Immature natural killer cell (primary cell): Measurements from ENCODE around the gene CSMD2. TPM values are rescaled to one million over a fixed set of nuclear protein-coding genes. Genes with fewer than 3 reads are reported as not detected.

Experiments
- DNase-seq, 3 donors: peaks; one replicate each; pipeline ENCODE4 v3.0.0; 2022; ENCODE audit warnings: mixed read lengths in 1 of 3
- H3K27ac Mint-ChIP-seq, 6 donors: one replicate each; pipeline ENCODE4 v1.8.0; 2020; ENCODE audit warnings: mixed read lengths in 6 of 6, mild to moderate bottlenecking in 5 of 6, inconsistent platforms in 4 of 6, moderate library complexity in 3 of 6
- H3K27me3 Mint-ChIP-seq, 3 donors: one replicate each; pipeline ENCODE4 v1.8.0; 2020 to 2021; ENCODE audit warnings: low read depth in 3 of 3, mild to moderate bottlenecking in 3 of 3, mixed read lengths in 3 of 3, moderate library complexity in 3 of 3, inconsistent platforms in 1 of 3
- H3K36me3 Mint-ChIP-seq, 3 donors: one replicate each; pipeline ENCODE4 v1.8.0; 2020; ENCODE audit warnings: mixed read lengths in 3 of 3, inconsistent platforms in 2 of 3, mild to moderate bottlenecking in 2 of 3
- H3K4me1 Mint-ChIP-seq, 2 donors: one replicate each; pipeline ENCODE4 v1.8.0; 2020; ENCODE audit warnings: inconsistent platforms in 2 of 2, mild to moderate bottlenecking in 2 of 2, mixed read lengths in 2 of 2, moderate library complexity in 1 of 2
- H3K4me3 Mint-ChIP-seq, 5 donors: one replicate each; pipeline ENCODE4 v1.8.0; 2020; ENCODE audit warnings: mild to moderate bottlenecking in 5 of 5, mixed read lengths in 5 of 5, inconsistent platforms in 3 of 5, moderate library complexity in 3 of 5
- H3K9me3 Mint-ChIP-seq, 6 donors: one replicate each; pipeline ENCODE4 v1.8.0; 2020; ENCODE audit warnings: mild to moderate bottlenecking in 6 of 6, mixed read lengths in 6 of 6, inconsistent platforms in 4 of 6, moderate library complexity in 3 of 6
- polyA plus RNA-seq, 3 donors: library from polyadenylated mRNA; unstranded; fragments of 300-500 nt; fragmentation: Illumina TruSeq; gene quantifications; one replicate each; pipeline ENCODE4 v1.2.3, GENCODE V29; 2021

CSMD2 gene
- polyA plus RNA-seq, 3 donors from 2014 or later = not detected

DNA sequence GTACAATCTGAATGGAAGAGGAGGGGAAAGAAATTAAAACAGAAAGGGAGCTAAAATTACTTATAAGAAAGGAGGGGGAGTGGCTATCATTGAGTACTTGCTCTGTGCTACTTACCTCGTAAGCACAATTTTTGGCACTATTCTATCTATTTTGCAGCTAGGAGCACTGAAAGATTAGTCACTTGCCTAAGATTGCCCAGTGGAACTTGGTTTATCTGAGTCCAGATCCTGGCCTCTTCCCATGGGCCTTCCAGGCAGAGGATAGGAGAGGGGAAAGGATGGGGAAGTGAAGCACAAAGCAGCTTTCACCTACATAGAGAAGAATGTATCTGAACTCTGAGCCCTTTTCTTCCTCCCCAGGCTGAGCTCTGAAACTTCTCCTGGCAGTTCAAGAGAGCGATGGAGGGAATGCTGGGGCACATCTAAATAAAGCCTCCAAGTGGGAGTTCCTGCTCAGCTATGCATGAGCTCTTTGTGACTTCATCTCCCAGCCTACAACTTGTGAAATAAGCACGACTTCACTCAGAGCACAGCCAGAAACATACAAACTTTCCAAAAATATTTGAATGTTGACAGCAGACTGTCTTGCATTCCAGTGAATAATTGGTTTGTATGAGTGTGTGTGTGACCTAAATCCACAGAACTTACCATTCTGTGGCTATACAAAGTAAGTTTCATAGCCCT lies 271.7 kb downstream of the CSMD2 start:
- peaks cover 0 to 2% (median 1%) of the 10 kb centered on the region in 3 donors for H3K27me3 Mint-ChIP-seq
- H3K9me3 Mint-ChIP-seq = no peaks in the 10 kb centered on the region
- no peak for DNase-seq
- no peak overlapping the region for H3K4me3 Mint-ChIP-seq
- no peak overlapping the region for H3K27ac Mint-ChIP-seq
- H3K4me1 Mint-ChIP-seq = no peaks in the 10 kb centered on the region
- no peaks in the 10 kb centered on the region for H3K36me3 Mint-ChIP-seq

GRCh38 chr1:33886496-33886895 lies 278.5 kb downstream of the CSMD2 start:
- no peaks in the 10 kb centered on the region for H3K36me3 Mint-ChIP-seq
- no peak overlapping the region for H3K27ac Mint-ChIP-seq

DNA sequence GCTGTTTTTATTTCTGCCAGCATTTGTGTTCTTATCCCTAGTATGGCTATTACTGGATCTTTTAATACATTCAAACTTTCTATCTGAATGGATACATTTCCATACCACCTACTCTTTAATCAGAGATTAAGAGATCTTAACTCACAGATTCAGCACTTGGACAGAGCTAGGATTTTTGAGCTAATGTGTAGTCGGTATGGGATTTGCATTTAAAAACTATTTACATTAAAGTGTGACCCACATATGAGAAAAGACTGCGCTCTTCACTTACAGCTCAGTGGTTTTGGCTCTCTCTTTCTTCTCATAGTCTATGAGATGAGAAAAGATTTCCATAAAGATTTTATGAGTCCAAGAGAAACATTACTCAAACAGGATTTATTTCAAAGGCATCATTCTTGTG lies 284.7 kb downstream of the CSMD2 start:
- H3K27ac Mint-ChIP-seq = no peak overlapping the region
- no peak for DNase-seq
- H3K4me1 Mint-ChIP-seq = no peaks in the 10 kb centered on the region
- H3K9me3 Mint-ChIP-seq = peaks cover 0 to 5% (median 0%) of the 10 kb centered on the region in 6 donors
- H3K27me3 Mint-ChIP-seq = peaks cover 0 to 7% (median 5%) of the 10 kb centered on the region in 3 donors
- no peaks in the 10 kb centered on the region for H3K36me3 Mint-ChIP-seq
- no peak overlapping the region for H3K4me3 Mint-ChIP-seq

More at GRCh38 chr1:33886496-33886895, 278.5 kb downstream of the CSMD2 start:
- no peak for DNase-seq
- H3K4me3 Mint-ChIP-seq = no peak overlapping the region
- H3K27me3 Mint-ChIP-seq = peaks cover 2 to 5% (median 3%) of the 10 kb centered on the region in 3 donors
- H3K9me3 Mint-ChIP-seq = peaks cover 0 to 3% (median 0%) of the 10 kb centered on the region in 6 donors
- H3K4me1 Mint-ChIP-seq = no peaks in the 10 kb centered on the region

DNA sequence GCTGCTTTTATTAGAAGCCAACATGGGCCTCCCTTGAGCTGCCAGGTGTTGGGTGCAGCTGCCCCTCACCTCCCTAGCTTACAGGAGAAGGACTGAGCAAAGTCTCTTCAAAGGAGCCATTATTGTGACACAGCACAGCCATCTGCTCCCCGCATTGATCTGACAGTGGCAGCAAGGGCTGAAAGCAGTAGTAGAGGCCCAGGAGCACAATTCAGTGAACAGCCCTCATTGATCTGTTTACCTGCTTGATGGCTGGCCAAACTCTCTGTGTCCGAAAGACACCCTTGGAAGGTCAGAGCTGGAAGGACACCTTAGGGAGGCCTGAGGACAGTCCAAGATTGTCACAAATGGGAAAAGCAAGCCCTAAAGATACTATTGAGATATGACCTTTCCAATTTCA lies 286.6 kb downstream of the CSMD2 start:
- Mint-ChIP-seq H3K9me3 (peaks cover 0 to 6% (median 0%) of the 10 kb centered on the region in 6 donors), H3K27ac (no peak overlapping the region), H3K4me1 (no peaks in the 10 kb centered on the region), H3K27me3 (peaks cover 0 to 7% (median 5%) of the 10 kb centered on the region in 3 donors), H3K4me3 (no peak overlapping the region), H3K36me3 (no peaks in the 10 kb centered on the region)
- DNase-seq = no peak

GRCh38 chr1:33876970-33877650 lies 287.9 kb downstream of the CSMD2 start:
- Mint-ChIP-seq H3K36me3 (no peaks in the 10 kb centered on the region), H3K27me3 (peaks cover 0 to 7% (median 4%) of the 10 kb centered on the region in 3 donors), H3K9me3 (peaks cover 0 to 4% (median 0%) of the 10 kb centered on the region in 6 donors), H3K4me3 (no peak overlapping the region), H3K27ac (no peak overlapping the region), H3K4me1 (peaks cover 6 to 12% of the 10 kb centered on the region in 2 donors)
- no peak for DNase-seq

DNA sequence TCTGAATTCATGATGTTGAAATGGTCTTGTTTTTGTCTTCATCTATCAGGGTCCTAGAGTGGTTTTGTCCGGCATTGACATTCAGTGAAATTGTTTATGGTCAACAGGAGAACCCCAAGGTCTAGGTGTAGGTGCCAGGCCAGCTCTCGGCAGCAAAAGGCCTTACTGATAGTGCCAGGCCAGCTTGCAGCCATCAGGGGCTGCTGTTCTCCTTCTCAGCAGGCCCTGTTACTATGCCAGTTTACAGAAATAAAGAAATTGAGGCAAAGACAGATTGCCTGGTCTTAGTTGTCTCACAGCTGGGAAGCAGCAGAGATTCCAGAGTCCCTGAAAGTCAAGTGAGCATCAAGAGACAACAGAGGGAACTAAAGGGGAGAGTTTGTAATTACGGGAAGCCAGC lies 289.2 kb downstream of the CSMD2 start:
- H3K4me3 Mint-ChIP-seq = no peak overlapping the region
- DNase-seq = no peak
- H3K36me3 Mint-ChIP-seq = no peaks in the 10 kb centered on the region
- peaks cover 0 to 3% (median 0%) of the 10 kb centered on the region in 6 donors for H3K9me3 Mint-ChIP-seq
- H3K27me3 Mint-ChIP-seq = peaks cover 0 to 4% (median 3%) of the 10 kb centered on the region in 3 donors
- H3K27ac Mint-ChIP-seq = no peak overlapping the region
- peaks cover 11 to 24% of the 10 kb centered on the region in 2 donors for H3K4me1 Mint-ChIP-seq

GRCh38 chr1:33874636-33875035 lies 290.4 kb downstream of the CSMD2 start:
- H3K9me3 Mint-ChIP-seq = peaks cover 0 to 3% (median 0%) of the 10 kb centered on the region in 6 donors
- H3K4me1 Mint-ChIP-seq = peaks cover 11 to 29% of the 10 kb centered on the region in 2 donors
- peaks cover 0 to 4% (median 3%) of the 10 kb centered on the region in 3 donors for H3K27me3 Mint-ChIP-seq

GRCh38 chr1:33872683-33873082 lies 292.3 kb downstream of the CSMD2 start:
- peaks cover 0 to 4% (median 1%) of the 10 kb centered on the region in 3 donors for H3K27me3 Mint-ChIP-seq
- H3K4me1 Mint-ChIP-seq = peaks cover 22 to 43% of the 10 kb centered on the region in 2 donors
- H3K4me3 Mint-ChIP-seq = peak overlapping the region in 3 of 5 donors; percentile 8 to 73 (median 26)
- no peak for DNase-seq
- no peaks in the 10 kb centered on the region for H3K36me3 Mint-ChIP-seq
- H3K27ac Mint-ChIP-seq = peak overlapping the region in 2 of 6 donors; percentile 15 to 62
- H3K9me3 Mint-ChIP-seq = peaks cover 0 to 1% (median 0%) of the 10 kb centered on the region in 6 donors

More at GRCh38 chr1:33874636-33875035, 290.4 kb downstream of the CSMD2 start:
- no peak overlapping the region for H3K4me3 Mint-ChIP-seq
- DNase-seq = no peak
- H3K27ac Mint-ChIP-seq = no peak overlapping the region
- no peaks in the 10 kb centered on the region for H3K36me3 Mint-ChIP-seq

DNA sequence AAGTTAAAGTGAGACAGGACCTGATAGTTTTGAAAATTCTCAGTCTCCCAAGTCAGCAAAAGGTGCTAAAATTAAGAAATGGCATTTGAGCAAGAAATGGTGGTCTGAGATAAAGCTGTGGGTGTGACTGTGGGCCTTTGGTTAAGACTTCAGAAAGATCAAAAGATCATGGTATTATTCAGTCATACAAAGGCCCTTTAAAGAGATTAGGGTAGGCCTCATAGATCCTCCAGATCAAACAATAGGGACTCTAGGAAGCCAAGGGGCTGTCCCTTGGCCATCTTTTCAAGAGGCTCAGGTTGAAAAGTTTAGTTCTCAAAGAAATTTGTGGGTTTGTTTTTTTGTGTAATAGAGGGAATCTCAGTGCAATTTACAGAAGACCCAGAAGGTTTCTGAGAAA lies 292.8 kb downstream of the CSMD2 start:
- H3K4me3 Mint-ChIP-seq = peak overlapping the region in 3 of 5 donors; percentile 10 to 73 (median 48)

DNA sequence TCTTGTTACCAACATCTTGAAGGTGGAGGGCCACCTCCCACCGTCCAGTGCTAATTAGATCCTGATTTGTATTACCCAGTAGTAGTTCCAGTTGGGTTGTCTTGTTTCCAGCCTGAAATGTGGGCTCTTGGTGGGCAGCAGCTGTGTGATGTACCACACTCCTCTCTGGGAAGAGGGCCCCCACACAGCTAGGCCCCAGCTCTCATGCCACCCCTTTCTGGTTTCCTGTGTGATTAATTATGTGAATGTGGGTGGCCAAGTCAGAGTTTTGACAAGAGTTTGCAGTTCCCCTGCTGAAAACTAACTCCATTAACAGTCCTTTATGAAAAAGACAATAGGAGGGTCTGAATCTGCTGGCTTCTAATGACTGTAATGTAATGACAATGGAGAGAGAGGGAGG lies 297.3 kb downstream of the CSMD2 start:
- Mint-ChIP-seq H3K36me3 (no peaks in the 10 kb centered on the region), H3K9me3 (no peaks in the 10 kb centered on the region), H3K4me3 (peak overlapping the region; percentile 23 to 88 (median 71)), H3K4me1 (peaks cover 25 to 49% of the 10 kb centered on the region in 2 donors), H3K27ac (peak overlapping the region; percentile 21 to 70 (median 55)), H3K27me3 (peaks cover 0 to 4% (median 0%) of the 10 kb centered on the region in 3 donors)
- peak; percentile 1 to 11 (median 4) for DNase-seq

More for the DNA sequence above, 292.8 kb downstream of the CSMD2 start:
- no peaks in the 10 kb centered on the region for H3K36me3 Mint-ChIP-seq
- H3K4me1 Mint-ChIP-seq = peaks cover 26 to 47% of the 10 kb centered on the region in 2 donors
- DNase-seq = no peak
- H3K27me3 Mint-ChIP-seq = peaks cover 0 to 4% (median 1%) of the 10 kb centered on the region in 3 donors
- peak overlapping the region in 3 of 6 donors; percentile 4 to 62 (median 15) for H3K27ac Mint-ChIP-seq
- peaks cover 0 to 1% (median 0%) of the 10 kb centered on the region in 6 donors for H3K9me3 Mint-ChIP-seq

DNA sequence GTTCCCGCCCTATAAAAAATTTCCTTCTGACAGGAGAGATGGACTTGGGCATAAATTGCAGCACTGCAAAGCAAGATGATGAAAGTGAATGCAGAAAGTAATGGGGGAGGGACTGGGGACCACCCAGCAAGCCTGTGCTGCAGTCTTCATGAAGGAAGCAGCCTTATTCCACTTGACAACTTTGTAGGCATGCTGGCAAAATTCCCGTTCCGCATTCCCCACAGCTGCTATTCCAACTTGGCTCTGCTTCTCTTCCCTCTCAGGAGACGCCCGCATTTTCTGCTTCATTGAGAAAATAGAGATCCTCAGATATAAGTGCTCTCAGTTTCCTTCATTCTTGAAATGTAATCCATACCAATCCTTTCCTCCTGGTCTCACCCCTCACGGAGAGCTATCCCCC lies 298.7 kb downstream of the CSMD2 start:
- H3K27me3 Mint-ChIP-seq = peaks cover 0 to 9% (median 3%) of the 10 kb centered on the region in 3 donors
- H3K36me3 Mint-ChIP-seq = no peaks in the 10 kb centered on the region
- peaks cover 18 to 36% of the 10 kb centered on the region in 2 donors for H3K4me1 Mint-ChIP-seq
- H3K9me3 Mint-ChIP-seq = no peaks in the 10 kb centered on the region
- no peak overlapping the region for H3K27ac Mint-ChIP-seq
- DNase-seq = no peak
- no peak overlapping the region for H3K4me3 Mint-ChIP-seq

- Mint-ChIP-seq H3K4me1 (peaks cover 18 to 26% of the 10 kb centered on the region in 2 donors), H3K36me3 (no peaks in the 10 kb centered on the region), H3K27ac (no peak overlapping the region), H3K9me3 (no peaks in the 10 kb centered on the region), H3K4me3 (no peak overlapping the region), H3K27me3 (peaks cover 0 to 9% (median 3%) of the 10 kb centered on the region in 3 donors)
- DNase-seq = no peak
Observed at GRCh38 chr1:33864460-33865389, 300.3 kb downstream of the CSMD2 start.

DNA sequence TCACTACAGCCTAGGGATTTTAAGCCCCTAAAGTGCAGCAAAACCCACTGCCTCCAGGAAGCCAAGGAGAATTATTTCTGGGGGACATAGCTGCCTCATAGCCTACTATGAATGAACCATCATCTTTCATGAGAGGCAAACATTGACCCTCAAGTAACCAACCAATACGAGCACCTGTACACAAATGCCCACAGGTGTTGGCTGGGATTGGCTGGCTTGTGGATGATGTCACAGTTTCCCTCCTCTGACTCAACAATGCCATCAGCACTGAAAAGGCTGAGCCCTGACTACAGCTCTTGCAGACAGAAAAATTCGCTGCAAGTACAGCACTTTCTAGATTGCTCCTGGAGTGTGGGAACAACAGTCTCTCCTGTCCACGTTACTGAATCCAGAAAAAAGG lies 301.3 kb downstream of the CSMD2 start, which contains the start of gene HMGB4:
TSS of gene HMGB4 (plus strand) at position 301 of the 400 bp plus-strand sequence. CDS start 113 bp downstream, outside the sequence.
- DNase-seq = no peak
- Mint-ChIP-seq H3K36me3 (no peaks in the 10 kb centered on the region), H3K4me1 (peaks cover 16 to 23% of the 10 kb centered on the region in 2 donors), H3K9me3 (no peaks in the 10 kb centered on the region), H3K4me3 (no peak within 1 kb of the TSS), H3K27ac (no peak within 1 kb of the TSS), H3K27me3 (peaks cover 0 to 9% (median 3%) of the 10 kb centered on the region in 3 donors)
